Panc1 (cell line): Measurements from ENCODE around the gene FAM204A. TPM values are rescaled to one million over a fixed set of nuclear protein-coding genes. Genes with fewer than 3 reads are reported as not detected.

Experiments
- ATAC-seq: fragments of 200-7000 bp; cut with Tn5 transposase; 2 replicates; pipeline ENCODE4 v1.9.1; 2020; ENCODE audit warnings: mild to moderate bottlenecking, moderate library complexity
- BruUV-seq: library from RNA; stranded (reverse); fragments of 400-500 nt; replicated peaks from 2 replicates; lab custom pipeline; 2021; lab: Mats Ljungman, UMichigan
- CTCF ChIA-PET: fragments of 300-600 bp; sonication (Branson Sonifier 250); formaldehyde crosslinking; loops from one replicate; lab custom pipeline; 2022; ENCODE audit warnings: antibody characterized with exemption; lab: Charles Lee
- POLR2A ChIA-PET: fragments of 300-600 bp; sonication (Branson Sonifier 250); formaldehyde crosslinking; loops from one replicate; lab custom pipeline; 2022; ENCODE audit warnings: antibody characterized with exemption; lab: Charles Lee
- DNase-seq: peaks from one replicate; pipeline ENCODE4 v3.0.0-alpha.2; 2010; ENCODE audit warnings: low read depth, low spot score
- H3K27ac ChIP-seq: 2 replicates; pipeline ENCODE4 v1.5.1; 2011; ENCODE audit warnings: mild to moderate bottlenecking, low read length, inconsistent platforms
- H3K27me3 ChIP-seq: fragments of 200-500 bp; sonication (Bioruptor generic); 2 replicates; pipeline ENCODE4 v1.6.0; 2014; ENCODE audit warnings: low read length, inconsistent platforms; ENCODE audit not compliant: control insufficient read depth, insufficient read depth
- H3K36me3 ChIP-seq: fragments of 200-500 bp; sonication (Bioruptor generic); 2 replicates; pipeline ENCODE4 v1.5.1; 2014; ENCODE audit warnings: inconsistent platforms, mild to moderate bottlenecking, low read length, moderate library complexity; ENCODE audit not compliant: control insufficient read depth, insufficient read depth
- H3K4me1 ChIP-seq: 2 replicates; pipeline ENCODE4 v1.5.1; 2011; ENCODE audit warnings: inconsistent platforms, mild to moderate bottlenecking, low read length, moderate library complexity; ENCODE audit not compliant: control insufficient read depth, insufficient read depth
- H3K4me3 ChIP-seq, 2 experiments: 2 replicates each; pipeline ENCODE4 v1.5.1; 2011 to 2012; ENCODE audit warnings: low read depth in 2 of 2, low read length in 2 of 2, mild to moderate bottlenecking in 2 of 2, inconsistent platforms in 1 of 2, moderate library complexity in 1 of 2
- H3K9me3 ChIP-seq: fragments of 200-500 bp; sonication (Bioruptor generic); 2 replicates; pipeline ENCODE4 v1.5.1; 2014; ENCODE audit warnings: low read depth, mild to moderate bottlenecking, inconsistent platforms, low read length, moderate library complexity; ENCODE audit not compliant: control insufficient read depth, insufficient read depth
- CTCF ChIP-seq: fragments of 450-650 bp; IDR thresholded peaks from 2 replicates; pipeline ENCODE4 v1.5.1; 2017; ENCODE audit warnings: mild to moderate bottlenecking
- POLR2AphosphoS5 ChIP-seq: IDR thresholded peaks from 2 replicates; pipeline ENCODE4 v1.6.1; 2012; ENCODE audit warnings: mild to moderate bottlenecking, low read depth, low read length, moderate library complexity
- REST ChIP-seq, 2 experiments: IDR thresholded peaks; 2 replicates each; pipeline ENCODE4 v1.6.1; 2011 to 2012; ENCODE audit warnings: low read depth in 2 of 2, control low read depth in 1 of 2, low read length in 1 of 2, mild to moderate bottlenecking in 1 of 2, moderate library complexity in 1 of 2; ENCODE audit not compliant: insufficient read depth in 1 of 2
- SIN3A ChIP-seq: IDR thresholded peaks from 2 replicates; pipeline ENCODE4 v1.6.1; 2012; ENCODE audit warnings: low read depth, mild to moderate bottlenecking, low read length, moderate library complexity, borderline replicate concordance; ENCODE audit not compliant: insufficient read depth
- TCF7L2 ChIP-seq: IDR thresholded peaks from 2 replicates; pipeline ENCODE4 v1.6.1; 2011; ENCODE audit warnings: mild to moderate bottlenecking, low read depth, low read length, inconsistent platforms
- in situ Hi-C: cut with HindIII; loops from 2 replicates; pipeline ENCODE4 v1.10.0; 2016; ENCODE audit warnings: low sequenced_read_pairs, low pct_unique_long_range_greater_than_20kb
- intact Hi-C: fragments of 100-400 bp; cut with micrococcal nuclease; formaldehyde crosslinking; loops from one replicate; pipeline ENCODE4 v1.10.0; 2022; ENCODE audit not compliant: unreplicated experiment
- total RNA-seq: library from RNA; stranded (reverse); gene quantifications from one replicate; pipeline ENCODE4 v1.2.1, GENCODE V29; 2021; ENCODE audit not compliant: unreplicated experiment

Gene FAM204A
- total RNA-seq, 1 experiment from 2014 or later, result 69.1 TPM

DNA sequence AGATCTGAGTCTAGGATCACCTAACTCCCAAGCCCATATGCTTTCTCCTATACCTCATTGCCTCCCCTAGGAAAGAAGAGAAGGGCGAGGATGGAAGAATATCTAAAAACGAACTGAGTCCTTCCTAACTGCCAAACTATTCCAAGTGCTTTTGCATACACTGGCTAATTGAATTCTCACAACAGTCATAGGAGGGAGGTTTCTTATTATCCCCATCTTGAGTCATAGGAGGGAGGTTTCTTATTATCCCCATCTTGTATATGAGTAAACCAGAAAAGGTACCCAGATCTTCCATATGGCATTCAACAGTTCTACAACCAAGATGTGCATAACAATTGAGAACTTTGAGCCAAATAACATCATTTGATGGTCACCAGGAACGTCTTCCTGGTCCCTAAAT is 13.1 kb upstream of the FAM204A start:
- ChIA-PET POLR2A (no interaction called here), CTCF (no interaction called here)
- Histone ChIP-seq H3K27ac (no peak overlapping the region), H3K4me3 (no peak overlapping the region), H3K4me1 (no peaks in the 10 kb centered on the region), H3K36me3 (no peaks in the 10 kb centered on the region), H3K27me3 (peaks cover 19% of the 10 kb centered on the region), H3K9me3 (no peaks in the 10 kb centered on the region)
- TF ChIP-seq CTCF, result no peak
- TF ChIP-seq REST (IDR thresholded peaks at IDR 0.05; ENCODE audit: insufficient read depth in 1 of 2, low read depth in 2 of 2, low read length in 1 of 2), result no peak
- no peak for TF ChIP-seq POLR2AphosphoS5
- no peak for TF ChIP-seq TCF7L2
- no peak for TF ChIP-seq SIN3A
- DNase-seq, result no peak
- intact Hi-C loops, result no loop called here
- no TSS peak for BruUV-seq
- in situ Hi-C loops, result no loop called here
- ATAC-seq, result no peak

- Histone ChIP-seq H3K27me3 (peaks cover 8% of the 10 kb centered on the region; the same call in 1 of the 2 replicates), H3K27ac (no peak overlapping the region), H3K9me3 (no peaks in the 10 kb centered on the region), H3K36me3 (no peaks in the 10 kb centered on the region), H3K4me3 (no peak overlapping the region), H3K4me1 (no peaks in the 10 kb centered on the region)
- in situ Hi-C loops, result no loop called here
- ATAC-seq (no peak), DNase-seq (no peak)
- ChIA-PET POLR2A (no interaction called here), CTCF (no interaction called here)
- TF ChIP-seq TCF7L2 (no peak), POLR2AphosphoS5 (no peak), CTCF (no peak), SIN3A (no peak), REST (IDR thresholded peaks at IDR 0.05; ENCODE audit: insufficient read depth in 1 of 2, low read depth in 2 of 2, low read length in 1 of 2) (no peak)
- intact Hi-C loops, result no loop called here
- no TSS peak for BruUV-seq
Measured at GRCh38 chr10:118349235-118349634, 7.1 kb upstream of the FAM204A start.
